GM23338 (cell line): Measurements from ENCODE around the gene ZNF484.

Source experiments
- CREB1 ChIP-seq: fragments of 250-450 bp; sonication (Bioruptor Pico); IDR thresholded peaks from 2 replicates; pipeline ENCODE4 v1.5.0; 2020; ENCODE audit warnings: low read depth, mild to moderate bottlenecking, moderate library complexity
- EZH2 ChIP-seq: fragments of 200-600 bp; sonication (generic); IDR thresholded peaks from one replicate; pipeline ENCODE4 v1.8.0; 2017; ENCODE audit warnings: antibody characterized with exemption, mild to moderate bottlenecking, low read depth; ENCODE audit not compliant: unreplicated experiment
- EZH2phosphoT487 ChIP-seq: fragments of 200-600 bp; sonication (generic); IDR thresholded peaks from one replicate; pipeline ENCODE4 v1.8.1; 2018; ENCODE audit warnings: antibody characterized with exemption; ENCODE audit not compliant: unreplicated experiment
- JUNB ChIP-seq: IDR thresholded peaks from one replicate; pipeline ENCODE4 v1.6.1; 2016; ENCODE audit warnings: antibody characterized with exemption; ENCODE audit not compliant: unreplicated experiment
- POLR2AphosphoS5 ChIP-seq: IDR thresholded peaks from 2 replicates; pipeline ENCODE4 v1.6.1; 2016; ENCODE audit warnings: antibody characterized with exemption, low read depth
- TF ChIP-seq, protein P1 (sequence below), 2 experiments: fragments of 200-600 bp in 1 of 2; sonication (generic) in 1 of 2; conservative IDR thresholded peaks; 2 replicates each; pipeline versions ENCODE4 v1.5.1 to v1.6.1; 2016 to 2017; ENCODE audit warnings: antibody characterized with exemption in 2 of 2, low read depth in 2 of 2, mild to moderate bottlenecking in 2 of 2, moderate library complexity in 1 of 2
- TF ChIP-seq, protein P2 (sequence below): IDR thresholded peaks from 2 replicates; pipeline ENCODE4 v1.6.1; 2016; ENCODE audit warnings: antibody characterized with exemption
- TF ChIP-seq, protein P3 (sequence below): IDR thresholded peaks from one replicate; pipeline ENCODE4 v1.6.1; 2018; ENCODE audit warnings: antibody characterized with exemption; ENCODE audit not compliant: unreplicated experiment
- TF ChIP-seq, protein P4 (sequence below): fragments of 250-450 bp; sonication (Bioruptor Pico); IDR thresholded peaks from 2 replicates; pipeline ENCODE4 v1.5.0; 2020; ENCODE audit warnings: mild to moderate bottlenecking, moderate library complexity

DNA sequence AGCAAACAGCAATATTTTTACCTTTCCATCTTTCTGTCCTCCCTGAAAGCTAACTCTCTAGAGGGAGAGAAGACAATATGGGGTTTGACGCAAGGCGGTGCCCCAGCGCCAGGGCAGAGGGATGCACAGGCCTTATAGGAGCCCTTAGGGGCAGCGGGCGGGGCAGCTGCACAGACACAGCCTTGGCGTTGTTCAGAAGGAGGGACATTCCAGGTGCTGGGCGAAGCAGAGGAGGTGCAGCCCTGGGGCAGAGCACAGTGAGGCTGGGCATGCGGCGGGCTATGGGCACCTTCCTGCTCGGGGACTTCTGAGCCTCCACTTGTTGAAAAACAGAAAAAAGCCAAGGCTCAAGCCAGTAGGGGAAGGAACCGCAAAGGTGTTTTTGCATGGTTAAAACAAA lies 79.5 kb downstream of the ZNF484 start:
- TF ChIP-seq, protein P1, sequence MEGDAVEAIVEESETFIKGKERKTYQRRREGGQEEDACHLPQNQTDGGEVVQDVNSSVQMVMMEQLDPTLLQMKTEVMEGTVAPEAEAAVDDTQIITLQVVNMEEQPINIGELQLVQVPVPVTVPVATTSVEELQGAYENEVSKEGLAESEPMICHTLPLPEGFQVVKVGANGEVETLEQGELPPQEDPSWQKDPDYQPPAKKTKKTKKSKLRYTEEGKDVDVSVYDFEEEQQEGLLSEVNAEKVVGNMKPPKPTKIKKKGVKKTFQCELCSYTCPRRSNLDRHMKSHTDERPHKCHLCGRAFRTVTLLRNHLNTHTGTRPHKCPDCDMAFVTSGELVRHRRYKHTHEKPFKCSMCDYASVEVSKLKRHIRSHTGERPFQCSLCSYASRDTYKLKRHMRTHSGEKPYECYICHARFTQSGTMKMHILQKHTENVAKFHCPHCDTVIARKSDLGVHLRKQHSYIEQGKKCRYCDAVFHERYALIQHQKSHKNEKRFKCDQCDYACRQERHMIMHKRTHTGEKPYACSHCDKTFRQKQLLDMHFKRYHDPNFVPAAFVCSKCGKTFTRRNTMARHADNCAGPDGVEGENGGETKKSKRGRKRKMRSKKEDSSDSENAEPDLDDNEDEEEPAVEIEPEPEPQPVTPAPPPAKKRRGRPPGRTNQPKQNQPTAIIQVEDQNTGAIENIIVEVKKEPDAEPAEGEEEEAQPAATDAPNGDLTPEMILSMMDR (conservative IDR thresholded peaks at IDR 0.05; ENCODE audit: low read depth in 2 of 2), result no peak
- TF ChIP-seq JUNB, result no peak
- no peak for TF ChIP-seq EZH2phosphoT487
- no peak for TF ChIP-seq EZH2
- no peak for TF ChIP-seq POLR2AphosphoS5
- TF ChIP-seq CREB1 (CRISPR knock-in tag), result no peak
- TF ChIP-seq, protein P2, sequence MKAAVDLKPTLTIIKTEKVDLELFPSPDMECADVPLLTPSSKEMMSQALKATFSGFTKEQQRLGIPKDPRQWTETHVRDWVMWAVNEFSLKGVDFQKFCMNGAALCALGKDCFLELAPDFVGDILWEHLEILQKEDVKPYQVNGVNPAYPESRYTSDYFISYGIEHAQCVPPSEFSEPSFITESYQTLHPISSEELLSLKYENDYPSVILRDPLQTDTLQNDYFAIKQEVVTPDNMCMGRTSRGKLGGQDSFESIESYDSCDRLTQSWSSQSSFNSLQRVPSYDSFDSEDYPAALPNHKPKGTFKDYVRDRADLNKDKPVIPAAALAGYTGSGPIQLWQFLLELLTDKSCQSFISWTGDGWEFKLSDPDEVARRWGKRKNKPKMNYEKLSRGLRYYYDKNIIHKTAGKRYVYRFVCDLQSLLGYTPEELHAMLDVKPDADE, result no peak
- TF ChIP-seq, protein P3, sequence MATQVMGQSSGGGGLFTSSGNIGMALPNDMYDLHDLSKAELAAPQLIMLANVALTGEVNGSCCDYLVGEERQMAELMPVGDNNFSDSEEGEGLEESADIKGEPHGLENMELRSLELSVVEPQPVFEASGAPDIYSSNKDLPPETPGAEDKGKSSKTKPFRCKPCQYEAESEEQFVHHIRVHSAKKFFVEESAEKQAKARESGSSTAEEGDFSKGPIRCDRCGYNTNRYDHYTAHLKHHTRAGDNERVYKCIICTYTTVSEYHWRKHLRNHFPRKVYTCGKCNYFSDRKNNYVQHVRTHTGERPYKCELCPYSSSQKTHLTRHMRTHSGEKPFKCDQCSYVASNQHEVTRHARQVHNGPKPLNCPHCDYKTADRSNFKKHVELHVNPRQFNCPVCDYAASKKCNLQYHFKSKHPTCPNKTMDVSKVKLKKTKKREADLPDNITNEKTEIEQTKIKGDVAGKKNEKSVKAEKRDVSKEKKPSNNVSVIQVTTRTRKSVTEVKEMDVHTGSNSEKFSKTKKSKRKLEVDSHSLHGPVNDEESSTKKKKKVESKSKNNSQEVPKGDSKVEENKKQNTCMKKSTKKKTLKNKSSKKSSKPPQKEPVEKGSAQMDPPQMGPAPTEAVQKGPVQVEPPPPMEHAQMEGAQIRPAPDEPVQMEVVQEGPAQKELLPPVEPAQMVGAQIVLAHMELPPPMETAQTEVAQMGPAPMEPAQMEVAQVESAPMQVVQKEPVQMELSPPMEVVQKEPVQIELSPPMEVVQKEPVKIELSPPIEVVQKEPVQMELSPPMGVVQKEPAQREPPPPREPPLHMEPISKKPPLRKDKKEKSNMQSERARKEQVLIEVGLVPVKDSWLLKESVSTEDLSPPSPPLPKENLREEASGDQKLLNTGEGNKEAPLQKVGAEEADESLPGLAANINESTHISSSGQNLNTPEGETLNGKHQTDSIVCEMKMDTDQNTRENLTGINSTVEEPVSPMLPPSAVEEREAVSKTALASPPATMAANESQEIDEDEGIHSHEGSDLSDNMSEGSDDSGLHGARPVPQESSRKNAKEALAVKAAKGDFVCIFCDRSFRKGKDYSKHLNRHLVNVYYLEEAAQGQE, result no peak
- TF ChIP-seq, protein P4, sequence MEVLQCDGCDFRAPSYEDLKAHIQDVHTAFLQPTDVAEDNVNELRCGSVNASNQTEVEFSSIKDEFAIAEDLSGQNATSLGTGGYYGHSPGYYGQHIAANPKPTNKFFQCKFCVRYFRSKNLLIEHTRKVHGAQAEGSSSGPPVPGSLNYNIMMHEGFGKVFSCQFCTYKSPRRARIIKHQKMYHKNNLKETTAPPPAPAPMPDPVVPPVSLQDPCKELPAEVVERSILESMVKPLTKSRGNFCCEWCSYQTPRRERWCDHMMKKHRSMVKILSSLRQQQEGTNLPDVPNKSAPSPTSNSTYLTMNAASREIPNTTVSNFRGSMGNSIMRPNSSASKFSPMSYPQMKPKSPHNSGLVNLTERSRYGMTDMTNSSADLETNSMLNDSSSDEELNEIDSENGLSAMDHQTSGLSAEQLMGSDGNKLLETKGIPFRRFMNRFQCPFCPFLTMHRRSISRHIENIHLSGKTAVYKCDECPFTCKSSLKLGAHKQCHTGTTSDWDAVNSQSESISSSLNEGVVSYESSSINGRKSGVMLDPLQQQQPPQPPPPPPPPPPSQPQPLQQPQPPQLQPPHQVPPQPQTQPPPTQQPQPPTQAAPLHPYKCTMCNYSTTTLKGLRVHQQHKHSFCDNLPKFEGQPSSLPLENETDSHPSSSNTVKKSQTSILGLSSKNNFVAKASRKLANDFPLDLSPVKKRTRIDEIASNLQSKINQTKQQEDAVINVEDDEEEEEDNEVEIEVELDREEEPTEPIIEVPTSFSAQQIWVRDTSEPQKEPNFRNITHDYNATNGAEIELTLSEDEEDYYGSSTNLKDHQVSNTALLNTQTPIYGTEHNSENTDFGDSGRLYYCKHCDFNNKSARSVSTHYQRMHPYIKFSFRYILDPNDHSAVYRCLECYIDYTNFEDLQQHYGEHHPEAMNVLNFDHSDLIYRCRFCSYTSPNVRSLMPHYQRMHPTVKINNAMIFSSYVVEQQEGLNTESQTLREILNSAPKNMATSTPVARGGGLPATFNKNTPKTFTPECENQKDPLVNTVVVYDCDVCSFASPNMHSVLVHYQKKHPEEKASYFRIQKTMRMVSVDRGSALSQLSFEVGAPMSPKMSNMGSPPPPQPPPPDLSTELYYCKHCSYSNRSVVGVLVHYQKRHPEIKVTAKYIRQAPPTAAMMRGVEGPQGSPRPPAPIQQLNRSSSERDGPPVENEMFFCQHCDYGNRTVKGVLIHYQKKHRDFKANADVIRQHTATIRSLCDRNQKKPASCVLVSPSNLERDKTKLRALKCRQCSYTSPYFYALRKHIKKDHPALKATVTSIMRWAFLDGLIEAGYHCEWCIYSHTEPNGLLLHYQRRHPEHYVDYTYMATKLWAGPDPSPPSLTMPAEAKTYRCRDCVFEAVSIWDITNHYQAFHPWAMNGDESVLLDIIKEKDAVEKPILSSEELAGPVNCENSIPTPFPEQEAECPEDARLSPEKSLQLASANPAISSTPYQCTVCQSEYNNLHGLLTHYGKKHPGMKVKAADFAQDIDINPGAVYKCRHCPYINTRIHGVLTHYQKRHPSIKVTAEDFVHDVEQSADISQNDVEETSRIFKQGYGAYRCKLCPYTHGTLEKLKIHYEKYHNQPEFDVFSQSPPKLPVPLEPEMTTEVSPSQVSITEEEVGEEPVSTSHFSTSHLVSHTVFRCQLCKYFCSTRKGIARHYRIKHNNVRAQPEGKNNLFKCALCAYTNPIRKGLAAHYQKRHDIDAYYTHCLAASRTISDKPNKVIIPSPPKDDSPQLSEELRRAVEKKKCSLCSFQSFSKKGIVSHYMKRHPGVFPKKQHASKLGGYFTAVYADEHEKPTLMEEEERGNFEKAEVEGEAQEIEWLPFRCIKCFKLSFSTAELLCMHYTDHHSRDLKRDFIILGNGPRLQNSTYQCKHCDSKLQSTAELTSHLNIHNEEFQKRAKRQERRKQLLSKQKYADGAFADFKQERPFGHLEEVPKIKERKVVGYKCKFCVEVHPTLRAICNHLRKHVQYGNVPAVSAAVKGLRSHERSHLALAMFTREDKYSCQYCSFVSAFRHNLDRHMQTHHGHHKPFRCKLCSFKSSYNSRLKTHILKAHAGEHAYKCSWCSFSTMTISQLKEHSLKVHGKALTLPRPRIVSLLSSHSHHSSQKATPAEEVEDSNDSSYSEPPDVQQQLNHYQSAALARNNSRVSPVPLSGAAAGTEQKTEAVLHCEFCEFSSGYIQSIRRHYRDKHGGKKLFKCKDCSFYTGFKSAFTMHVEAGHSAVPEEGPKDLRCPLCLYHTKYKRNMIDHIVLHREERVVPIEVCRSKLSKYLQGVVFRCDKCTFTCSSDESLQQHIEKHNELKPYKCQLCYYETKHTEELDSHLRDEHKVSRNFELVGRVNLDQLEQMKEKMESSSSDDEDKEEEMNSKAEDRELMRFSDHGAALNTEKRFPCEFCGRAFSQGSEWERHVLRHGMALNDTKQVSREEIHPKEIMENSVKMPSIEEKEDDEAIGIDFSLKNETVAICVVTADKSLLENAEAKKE, result no peak
